WTC11 (cell line): ENCODE results near the gene DDRGK1.

Experiments used
- ATF2 ChIP-seq: sonication (generic); formaldehyde crosslinking; IDR thresholded peaks from 2 replicates; pipeline ENCODE4 v1.8.1; 2022; ENCODE audit warnings: low read depth, missing genetic modification reagents, borderline replicate concordance
- CREB1 ChIP-seq: sonication (generic); formaldehyde crosslinking; IDR thresholded peaks from 2 replicates; pipeline ENCODE4 v1.8.0; 2023; ENCODE audit warnings: mild to moderate bottlenecking, missing genetic modification reagents
- NFE2L1 ChIP-seq: sonication (generic); formaldehyde crosslinking; IDR thresholded peaks from 2 replicates; pipeline ENCODE4 v1.8.1; 2023; ENCODE audit warnings: missing genetic modification reagents
- SOX15 ChIP-seq: fragments of 250-450 bp; sonication (Bioruptor Pico); IDR thresholded peaks from 2 replicates; pipeline ENCODE4 v1.9.0; 2021; ENCODE audit warnings: mild to moderate bottlenecking
- TF ChIP-seq, protein P1 (sequence below): fragments of 200-600 bp; IDR thresholded peaks from 2 replicates; pipeline ENCODE4 v1.8.0; 2022; ENCODE audit warnings: antibody characterized with exemption
- TF ChIP-seq, protein P2 (sequence below): sonication (generic); formaldehyde crosslinking; IDR thresholded peaks from 2 replicates; pipeline ENCODE4 v1.8.1; 2023; ENCODE audit warnings: mild to moderate bottlenecking, missing genetic modification reagents, moderate library complexity
- TF ChIP-seq, protein P3 (sequence below): sonication (generic); formaldehyde crosslinking; IDR thresholded peaks from 2 replicates; pipeline ENCODE4 v1.8.0; 2022; ENCODE audit warnings: mild to moderate bottlenecking, missing genetic modification reagents

DNA sequence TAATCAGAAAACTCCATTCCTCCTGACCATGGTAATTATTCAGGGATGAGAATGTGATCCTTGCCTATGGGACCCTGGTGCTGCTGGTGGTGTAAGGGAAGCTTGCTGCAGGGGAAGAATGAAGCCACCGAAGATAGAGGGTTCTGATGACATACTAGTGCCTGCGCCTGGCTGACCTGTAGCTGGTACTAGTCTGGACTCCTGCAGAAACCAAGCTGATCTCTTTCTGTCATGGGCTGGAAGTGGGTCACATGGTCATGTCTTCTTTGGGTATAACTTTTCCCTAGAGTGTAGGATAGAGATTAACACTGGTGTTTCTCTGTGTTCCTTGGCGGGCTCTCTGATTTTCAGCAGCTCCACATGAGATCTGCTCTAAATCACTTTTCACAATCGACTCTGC, 43.2 kb upstream of the DDRGK1 start:
- TF ChIP-seq, protein P1, sequence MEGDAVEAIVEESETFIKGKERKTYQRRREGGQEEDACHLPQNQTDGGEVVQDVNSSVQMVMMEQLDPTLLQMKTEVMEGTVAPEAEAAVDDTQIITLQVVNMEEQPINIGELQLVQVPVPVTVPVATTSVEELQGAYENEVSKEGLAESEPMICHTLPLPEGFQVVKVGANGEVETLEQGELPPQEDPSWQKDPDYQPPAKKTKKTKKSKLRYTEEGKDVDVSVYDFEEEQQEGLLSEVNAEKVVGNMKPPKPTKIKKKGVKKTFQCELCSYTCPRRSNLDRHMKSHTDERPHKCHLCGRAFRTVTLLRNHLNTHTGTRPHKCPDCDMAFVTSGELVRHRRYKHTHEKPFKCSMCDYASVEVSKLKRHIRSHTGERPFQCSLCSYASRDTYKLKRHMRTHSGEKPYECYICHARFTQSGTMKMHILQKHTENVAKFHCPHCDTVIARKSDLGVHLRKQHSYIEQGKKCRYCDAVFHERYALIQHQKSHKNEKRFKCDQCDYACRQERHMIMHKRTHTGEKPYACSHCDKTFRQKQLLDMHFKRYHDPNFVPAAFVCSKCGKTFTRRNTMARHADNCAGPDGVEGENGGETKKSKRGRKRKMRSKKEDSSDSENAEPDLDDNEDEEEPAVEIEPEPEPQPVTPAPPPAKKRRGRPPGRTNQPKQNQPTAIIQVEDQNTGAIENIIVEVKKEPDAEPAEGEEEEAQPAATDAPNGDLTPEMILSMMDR = no peak
- TF ChIP-seq NFE2L1 = no peak
- no peak for TF ChIP-seq CREB1 (CRISPR knock-in tag)
- TF ChIP-seq, protein P2, sequence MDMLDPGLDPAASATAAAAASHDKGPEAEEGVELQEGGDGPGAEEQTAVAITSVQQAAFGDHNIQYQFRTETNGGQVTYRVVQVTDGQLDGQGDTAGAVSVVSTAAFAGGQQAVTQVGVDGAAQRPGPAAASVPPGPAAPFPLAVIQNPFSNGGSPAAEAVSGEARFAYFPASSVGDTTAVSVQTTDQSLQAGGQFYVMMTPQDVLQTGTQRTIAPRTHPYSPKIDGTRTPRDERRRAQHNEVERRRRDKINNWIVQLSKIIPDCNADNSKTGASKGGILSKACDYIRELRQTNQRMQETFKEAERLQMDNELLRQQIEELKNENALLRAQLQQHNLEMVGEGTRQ = no peak
- TF ChIP-seq SOX15 (CRISPR knock-in tag) = no peak
- TF ChIP-seq, protein P3, sequence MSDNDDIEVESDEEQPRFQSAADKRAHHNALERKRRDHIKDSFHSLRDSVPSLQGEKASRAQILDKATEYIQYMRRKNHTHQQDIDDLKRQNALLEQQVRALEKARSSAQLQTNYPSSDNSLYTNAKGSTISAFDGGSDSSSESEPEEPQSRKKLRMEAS (CRISPR knock-in tag) = no peak
- TF ChIP-seq ATF2 (CRISPR knock-in tag) = no peak
